Fibroblast of skin of left quadriceps (primary cell): ENCODE data around the gene MGST3.
A peak's percentile ranks its signal among the peaks of the same experiment; 100 is the strongest.
"Not testable (repeated sequence)": the region's sequence is repeated elsewhere in the genome, so short reads cannot be mapped to it uniquely, and the experiment has no call there.

ENCODE experiments used
- DNase-seq, 2 experiments: peaks; one replicate each; pipeline ENCODE4 v3.0.0-alpha.2; 2013; ENCODE audit warnings: low read depth in 2 of 2

Gene MGST3

DNA sequence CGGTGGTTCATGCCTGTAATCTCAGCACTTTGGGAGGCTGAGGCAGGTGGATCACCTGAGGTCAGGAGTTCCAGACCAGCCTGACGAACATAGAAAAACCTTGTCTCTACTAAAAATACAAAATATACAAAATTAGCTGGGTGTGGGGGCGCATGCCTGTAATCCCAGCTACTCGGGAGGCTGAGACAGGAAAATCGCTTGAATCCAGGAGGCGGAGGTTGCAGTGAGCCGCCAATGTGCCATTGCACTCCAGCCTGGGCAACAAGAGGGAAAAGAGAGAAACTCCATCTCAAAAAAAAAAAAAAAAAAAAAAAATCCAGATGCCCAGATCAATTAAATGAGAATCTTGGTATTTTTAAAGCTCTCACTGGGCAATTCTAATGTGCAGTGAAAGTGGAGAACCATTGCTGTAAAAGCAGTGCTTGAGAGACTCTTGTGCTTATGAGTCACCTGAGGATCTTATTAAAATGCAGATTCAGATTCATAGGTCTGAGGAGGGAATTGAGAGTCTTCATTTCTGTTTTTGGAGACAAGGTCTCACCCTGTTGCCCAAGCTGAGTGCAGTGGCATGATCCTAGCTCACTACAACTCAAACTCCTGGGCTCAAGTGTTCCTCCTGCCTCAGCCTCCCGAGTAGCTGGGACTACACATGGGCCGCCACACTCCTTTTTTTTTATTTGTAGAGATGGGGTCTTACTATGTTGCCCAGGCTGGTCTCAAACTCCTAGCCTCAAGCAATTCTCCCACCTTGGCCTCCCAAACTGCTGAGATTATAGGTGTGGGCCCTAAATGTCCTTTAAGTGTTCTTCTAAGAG, 27.9 kb downstream of the MGST3 start:
- not testable (repeated sequence) for DNase-seq

DNA sequence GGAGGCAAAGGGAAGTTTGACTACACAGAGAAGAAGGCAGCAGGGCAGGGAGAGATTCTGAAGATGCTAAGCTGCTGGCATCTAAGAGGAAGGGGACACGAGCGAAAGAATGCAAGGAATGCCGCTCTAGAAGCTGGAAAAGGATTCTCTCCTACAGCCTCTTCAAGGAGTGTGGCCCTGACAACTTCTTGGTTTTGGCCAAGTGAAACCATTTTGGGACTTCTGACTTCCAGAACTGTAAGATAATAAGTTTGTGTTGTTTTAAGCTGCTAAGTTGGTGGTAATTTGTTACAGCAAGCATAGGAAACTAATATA, 28.5 kb downstream of the MGST3 start:
- DNase-seq: no peak

DNA sequence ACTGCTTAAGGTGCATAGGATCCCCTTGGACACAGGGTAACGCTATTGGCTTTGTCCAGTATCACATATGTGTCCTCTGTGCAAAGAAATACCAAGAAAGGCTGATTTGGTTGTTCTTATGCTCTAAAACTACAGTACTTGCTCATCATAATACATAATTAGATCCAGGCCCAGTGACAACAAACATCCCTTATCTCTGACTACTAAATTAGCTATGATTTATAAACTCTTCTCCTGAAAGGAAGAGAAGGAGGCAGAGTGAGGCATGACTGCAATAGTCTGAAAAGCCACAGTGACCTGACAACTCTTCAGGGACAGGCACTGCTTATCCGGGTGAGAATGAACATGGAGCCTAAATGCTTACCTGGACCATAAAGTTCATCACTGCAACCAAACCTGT, 30.7 kb downstream of the MGST3 start:
- no peak for DNase-seq

DNA sequence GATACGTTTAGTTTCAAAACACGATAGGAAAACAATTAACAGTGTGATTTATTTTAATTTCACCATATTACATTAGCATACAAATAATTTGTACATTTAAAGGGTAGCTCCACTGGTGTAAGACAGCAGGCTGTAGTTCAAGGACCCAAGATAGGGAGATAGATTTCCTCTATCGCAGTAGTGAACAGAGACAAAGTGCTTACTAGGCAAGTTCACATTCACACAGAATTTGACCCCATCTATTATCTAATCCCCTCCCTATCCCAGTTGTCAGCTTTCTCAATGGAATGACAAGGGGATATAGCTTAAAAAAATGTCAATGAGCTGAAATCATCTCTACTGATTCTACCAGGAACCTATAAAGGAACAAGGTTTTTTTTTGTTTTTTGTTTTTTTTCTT, 31.2 kb downstream of the MGST3 start:
- no peak for DNase-seq

DNA sequence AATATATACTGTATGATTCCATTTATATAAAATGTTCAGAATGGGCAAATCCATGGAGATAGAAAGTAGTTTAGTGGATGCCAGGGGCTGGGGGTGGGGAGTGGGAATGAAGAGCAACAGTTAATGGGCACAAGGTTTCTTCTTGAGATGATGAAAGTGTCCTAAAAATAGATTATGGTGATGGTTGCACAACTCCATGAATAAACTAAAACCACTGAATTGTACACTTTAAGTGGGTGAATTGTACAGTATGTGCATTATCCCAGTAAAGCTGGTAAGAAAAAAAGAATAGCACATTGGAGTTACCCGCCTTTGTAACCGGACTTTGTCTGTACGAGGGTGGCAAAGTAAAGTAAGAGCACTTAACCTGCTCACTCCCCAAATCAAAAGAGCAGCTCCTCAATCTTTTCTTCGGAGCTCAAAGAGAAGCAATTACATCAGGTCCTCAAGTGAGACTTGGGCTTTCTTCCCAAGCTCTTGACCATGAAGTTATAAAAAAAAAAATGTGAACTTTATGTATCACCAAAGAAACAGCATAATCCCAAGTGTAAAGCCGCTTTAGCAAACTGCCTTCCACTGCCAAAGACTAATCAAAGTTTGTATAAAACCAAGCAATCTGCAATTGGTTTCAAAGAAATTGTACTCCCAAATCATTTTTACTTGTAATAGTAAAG, 35.3 kb downstream of the MGST3 start:
- peak; percentile 23 to 29 for DNase-seq

DNA sequence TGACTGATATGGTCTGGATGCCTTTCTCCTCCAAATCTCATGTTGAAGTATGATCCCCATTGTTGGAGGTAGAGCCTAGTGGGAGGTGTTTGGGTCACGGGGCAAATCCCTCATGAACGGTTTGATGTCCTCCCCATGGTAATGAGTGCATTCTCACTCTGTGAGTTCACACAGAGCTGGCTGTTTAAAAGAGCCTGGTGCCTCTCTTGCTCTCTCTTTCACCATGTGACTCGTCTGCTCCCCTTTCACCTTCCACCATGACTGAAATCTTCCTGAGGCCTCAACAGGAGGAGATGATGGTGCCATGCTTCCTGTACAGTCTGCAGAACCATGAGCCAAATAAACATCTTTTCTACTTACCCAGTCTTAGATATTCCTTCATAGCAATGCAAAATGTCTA, 37.1 kb downstream of the MGST3 start:
- DNase-seq: no peak

DNA sequence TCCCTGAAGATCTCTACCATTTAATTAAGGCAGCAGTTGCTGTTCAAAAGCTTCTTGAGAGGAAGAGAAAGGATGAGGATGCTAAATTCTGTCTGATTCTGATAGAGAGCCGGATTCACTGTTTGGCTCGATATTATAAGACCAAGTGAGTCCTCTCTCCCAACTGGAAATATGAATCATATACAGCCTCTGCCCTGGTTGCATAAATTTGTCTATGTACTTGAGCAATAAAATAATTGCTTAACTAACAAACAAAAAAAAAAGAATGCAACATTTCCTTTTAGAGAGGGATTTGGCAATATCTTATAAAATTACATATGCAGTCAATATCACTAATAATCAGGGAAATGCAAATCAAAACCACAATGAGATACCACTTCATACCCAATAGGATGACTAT, 40.5 kb downstream of the MGST3 start:
- no peak for DNase-seq

DNA sequence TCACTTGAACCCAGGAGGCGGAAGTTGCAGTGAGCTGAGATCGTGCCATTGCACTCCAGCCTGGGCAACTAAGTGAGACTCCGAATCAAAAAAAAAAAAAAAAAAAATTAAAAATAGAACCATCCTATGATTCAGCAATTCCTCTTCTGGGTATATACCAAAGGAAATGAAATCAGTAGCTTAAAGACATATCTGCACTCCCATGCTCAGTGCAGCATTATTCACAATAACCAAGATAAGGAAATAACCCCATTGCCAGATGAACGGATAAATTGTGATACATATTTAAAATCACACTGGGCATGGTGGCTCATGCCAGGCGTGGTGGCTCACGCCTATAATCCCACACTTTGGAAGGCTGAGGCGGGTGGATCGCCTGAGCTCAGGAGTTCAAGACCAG, 43.6 kb downstream of the MGST3 start:
- DNase-seq: no peak

DNA sequence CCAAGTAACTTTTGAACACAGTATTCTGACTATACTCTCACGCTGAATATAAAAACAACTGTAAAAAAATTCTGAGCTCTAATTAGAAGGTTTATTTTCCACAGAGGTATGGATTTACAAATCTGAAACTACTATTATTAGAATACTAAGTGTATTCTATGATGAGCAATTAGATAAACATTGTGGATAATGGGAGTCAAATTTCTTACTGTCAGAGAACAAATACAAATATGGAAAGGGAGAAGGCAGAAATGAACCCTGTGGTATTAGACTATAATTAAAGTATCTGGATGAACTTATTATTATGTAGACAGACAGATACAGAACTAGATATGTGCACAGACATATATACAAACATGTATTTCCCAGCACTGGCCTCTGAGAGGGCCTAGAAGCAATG, 44.8 kb downstream of the MGST3 start:
- DNase-seq: no peak

DNA sequence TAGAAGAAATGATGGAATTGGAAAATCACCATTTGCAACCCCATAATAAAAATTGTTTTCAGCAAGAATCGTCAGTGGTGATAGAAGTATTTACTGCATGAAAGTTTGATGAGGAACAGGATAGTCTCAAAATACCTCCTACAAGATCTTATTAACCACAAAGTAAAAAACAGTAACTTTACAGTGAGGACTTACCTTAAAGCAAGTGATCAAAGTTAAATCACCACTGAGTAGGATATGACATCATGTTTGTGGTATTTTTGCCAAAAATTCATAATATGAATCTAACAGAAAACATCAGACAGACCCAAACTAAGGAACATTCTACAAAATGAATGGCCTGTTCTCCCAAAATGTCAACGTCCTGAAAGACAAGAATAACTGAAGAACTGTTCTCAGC, 47.5 kb downstream of the MGST3 start:
- DNase-seq: no peak

DNA sequence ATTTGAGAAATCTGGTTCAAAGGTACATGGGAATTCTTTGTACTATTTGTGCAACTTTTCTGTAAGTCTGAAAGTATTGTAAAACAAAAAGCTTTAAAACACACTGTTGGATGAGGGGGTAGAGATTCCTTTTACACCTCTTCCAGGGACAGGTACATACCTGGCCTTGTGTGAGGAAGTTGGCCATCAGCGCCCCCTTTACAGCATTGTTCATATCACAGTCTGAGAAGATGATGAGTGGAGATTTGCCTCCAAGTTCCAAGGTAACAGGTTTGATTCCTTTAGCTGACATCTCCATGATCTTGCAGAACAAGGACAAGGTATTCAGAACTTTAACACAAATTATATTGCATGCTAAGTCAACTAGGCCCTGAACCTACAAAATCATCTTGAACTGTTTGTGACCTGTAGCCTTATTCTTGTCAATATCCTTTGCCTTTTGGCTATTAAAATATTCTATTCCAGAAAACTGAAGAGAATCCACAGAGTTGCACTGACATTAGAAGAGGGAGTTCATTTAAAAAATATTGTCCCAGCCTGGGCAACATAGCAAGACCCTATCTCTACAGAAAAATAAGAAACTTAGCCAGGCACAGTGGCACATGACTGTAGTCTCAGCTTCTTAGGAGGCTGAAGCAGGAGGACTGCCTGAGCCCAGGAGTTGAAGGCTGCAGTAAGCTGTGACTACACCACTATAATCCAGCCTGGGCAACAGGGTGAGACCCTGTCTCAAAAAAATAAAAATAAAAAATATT, 48.4 kb downstream of the MGST3 start:
- no peak for DNase-seq

DNA sequence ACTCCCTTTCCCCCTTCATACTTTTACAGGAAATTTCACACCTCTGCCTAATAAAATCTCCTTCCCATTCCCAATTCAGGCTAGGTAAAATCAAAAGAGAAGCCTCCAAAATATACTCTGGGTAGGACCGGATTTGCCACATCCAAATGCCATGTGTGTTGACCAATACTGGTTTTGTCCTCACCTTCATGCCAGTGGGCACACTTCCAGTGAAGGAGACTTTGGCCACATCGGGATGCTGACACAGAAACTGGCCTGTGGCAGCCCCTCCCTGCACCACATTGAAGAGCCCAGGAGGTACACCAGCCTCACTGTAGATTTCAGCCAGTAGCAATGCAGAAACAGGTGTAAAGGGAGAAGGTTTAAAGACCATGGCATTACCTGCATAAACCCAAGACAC, 49.3 kb downstream of the MGST3 start:
- no peak for DNase-seq

DNA sequence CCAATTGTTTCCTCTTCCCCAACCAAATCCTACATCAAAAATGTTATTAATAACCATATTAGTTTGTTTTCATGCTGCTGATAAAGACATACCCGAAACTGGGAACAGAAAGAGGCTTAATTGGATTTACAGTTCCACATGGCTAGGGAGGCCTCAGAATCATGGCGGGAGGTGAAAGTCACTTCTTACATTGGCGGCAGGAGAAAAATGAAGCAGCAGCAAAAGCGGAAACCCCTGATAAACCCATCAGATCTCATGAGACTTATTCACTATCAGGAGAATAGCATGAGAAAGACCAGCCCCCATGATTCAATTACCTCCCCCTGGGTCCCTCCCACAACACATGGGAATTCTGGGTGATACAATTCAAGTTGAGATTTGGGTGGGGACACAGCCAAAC, 49.7 kb downstream of the MGST3 start:
- DNase-seq: not testable (repeated sequence)

DNA sequence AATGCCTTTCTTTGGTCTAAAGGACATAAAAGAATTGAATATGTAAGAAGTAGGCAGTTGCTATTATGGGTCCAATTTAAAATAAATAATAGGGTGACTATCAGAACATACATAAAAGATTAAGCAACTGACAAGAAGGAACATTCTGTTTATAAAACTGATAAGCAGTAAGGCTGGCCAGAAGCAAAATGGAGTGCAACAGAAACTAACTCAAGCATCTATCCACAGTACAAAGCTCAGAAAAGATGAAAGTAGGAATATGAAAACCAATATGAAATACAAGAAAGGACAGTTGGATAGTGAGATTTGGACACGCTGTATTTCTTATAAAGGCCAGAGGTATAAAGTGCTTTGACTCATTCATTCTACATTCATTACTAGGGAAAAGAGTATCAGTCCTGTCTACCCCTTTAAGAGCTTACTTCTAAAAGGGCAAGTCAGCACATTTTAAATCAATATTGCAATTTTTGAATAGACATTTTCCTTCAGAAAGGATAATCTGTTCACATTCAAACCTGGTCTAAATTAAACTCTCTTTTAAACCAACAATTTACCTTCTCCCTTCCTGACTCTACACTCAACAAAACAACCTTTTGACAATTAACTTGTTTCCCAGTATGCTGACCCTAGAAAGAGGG, 52.9 kb downstream of the MGST3 start:
- DNase-seq: no peak

DNA sequence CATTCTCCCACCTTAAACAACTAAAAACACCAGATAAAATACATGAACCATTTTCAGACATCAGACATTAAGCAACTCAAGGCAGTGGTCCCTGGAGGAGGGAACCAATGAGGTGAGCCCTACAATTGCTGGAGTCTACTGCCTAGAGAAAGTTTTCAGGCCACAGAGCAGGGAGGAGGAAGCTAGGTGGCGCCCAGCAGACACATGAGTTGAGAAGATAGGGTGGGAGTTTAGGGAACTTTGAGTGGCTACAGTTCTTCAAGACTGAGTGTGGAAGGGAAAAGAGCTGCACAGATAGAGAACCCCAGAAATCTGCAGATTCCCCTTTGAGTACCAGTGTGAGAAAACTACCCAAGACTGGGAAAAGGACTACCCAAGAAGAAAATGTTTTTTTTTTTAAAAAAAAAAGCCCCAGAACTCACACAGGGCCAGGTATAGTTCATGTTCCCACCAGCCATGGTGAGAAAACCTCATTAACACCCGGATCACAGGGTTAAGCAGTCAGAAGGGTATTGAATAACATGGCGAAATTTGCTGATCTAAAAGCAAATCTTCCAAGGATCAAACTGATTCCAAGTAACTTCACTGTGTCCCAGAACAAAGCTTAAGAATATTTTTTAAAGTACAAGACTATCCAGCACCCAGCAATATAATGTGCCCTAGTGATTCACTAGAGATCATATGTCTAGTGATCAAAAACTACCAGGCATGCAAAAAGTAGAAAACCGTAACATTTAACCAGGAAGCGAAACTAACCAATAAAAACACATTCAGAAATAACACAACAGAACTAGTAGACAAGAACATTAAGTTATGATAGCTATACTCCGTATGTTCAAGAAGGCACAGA, 55.3 kb downstream of the MGST3 start:
- no peak for DNase-seq

DNA sequence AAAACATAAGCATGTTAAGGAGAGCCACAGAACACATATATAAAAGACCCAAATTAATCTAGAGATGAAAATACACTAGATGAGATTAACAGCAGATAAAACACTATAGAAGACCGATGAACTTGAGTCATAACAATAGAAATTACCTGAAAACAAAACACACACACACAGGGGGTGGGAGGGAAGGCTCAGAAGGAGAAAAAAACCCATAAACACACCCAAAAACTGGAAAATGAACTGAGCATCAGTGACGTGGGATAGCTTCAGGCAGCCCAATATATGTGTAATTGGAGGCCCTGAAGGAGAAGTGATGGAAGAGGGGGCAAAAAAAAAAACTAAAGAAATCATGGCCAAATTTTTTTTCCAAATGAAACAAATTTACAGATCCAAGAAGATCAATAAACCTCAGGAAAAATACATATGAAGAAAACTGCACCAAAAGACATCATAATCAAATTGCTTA, 56.0 kb downstream of the MGST3 start:
- DNase-seq: no peak

DNA sequence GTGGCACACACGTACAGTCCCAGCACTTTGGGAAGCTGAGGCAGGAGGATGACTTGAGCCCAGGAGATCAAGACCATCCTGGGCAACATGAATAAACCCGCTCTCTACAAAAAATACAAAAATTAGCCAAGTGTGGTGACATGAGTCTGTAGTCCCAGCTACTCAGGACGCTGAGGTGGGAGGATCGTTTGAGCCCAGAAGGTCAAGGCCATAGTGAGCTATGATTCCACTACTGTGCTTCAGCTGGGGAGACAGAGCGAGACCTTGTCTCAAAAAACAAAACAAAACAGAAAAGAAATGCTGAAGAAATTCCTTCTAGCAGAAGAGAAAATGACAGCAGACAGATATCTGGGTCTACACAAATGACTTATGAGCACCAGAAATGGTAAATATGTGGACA, 57.0 kb downstream of the MGST3 start:
- DNase-seq: no peak

DNA sequence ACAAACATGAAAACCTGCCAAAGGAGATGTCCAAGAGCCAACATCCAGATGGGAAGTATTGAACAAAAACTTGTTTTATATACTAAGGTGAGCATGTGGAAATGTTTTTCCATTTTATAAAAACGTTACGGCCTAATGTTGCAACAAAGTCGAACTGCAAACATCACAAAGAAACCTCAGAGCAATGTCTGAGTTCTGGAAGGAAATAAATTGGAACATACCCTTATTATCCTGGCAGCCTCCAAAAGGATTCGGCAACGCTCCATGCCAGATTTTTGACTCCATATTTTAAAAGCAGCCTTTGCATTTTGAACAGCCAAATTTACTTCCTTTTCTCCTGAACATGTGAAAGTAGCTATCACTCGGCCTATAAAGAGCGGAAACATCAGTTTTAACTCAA, 64.0 kb downstream of the MGST3 start:
- no peak for DNase-seq

DNA sequence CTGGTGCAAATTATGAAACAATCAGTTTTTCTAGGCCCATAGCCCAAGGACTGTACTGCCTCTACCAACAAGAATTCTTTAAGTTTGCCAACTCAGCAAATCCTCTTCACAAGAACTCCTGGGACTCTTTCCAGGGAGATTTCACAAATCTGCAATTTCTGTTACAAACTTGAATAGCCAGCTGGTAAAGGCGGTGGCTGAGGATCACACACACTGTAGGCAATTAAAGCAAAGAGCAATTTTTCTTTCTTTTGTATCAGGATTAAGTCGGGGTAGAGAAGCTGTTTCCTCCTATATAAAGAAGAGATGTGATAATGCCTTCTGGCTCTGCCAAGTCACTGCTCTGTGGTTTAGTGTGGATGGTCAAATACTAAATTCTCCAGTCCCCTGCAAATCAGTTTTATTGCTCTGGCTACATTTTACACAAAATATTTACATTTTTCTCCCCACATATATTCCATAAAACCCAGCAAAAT, 65.6 kb downstream of the MGST3 start:
- DNase-seq: peak; percentile 85 to 88

DNA sequence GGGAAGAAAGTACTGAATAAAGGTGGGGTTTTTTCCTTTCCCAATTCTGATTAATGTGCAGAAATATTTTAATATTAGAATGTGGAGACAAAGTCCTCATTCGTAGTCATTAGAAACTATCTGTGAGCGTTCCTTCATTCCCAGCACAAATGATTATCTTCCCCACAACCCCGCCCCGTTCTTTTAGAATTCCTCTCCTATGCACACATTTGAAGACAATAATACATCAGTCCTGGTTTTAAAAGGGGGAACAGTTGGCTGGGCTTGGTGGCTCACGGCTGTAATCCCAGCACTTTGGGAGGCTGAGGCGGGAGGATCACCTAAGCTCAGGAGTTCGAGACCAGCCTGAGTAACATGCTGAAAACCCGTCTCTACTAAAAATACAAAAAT, 66.5 kb downstream of the MGST3 start:
- no peak for DNase-seq
